Progenitor cell of endocrine pancreas (in vitro differentiated cells): Measurements from ENCODE around the gene ADGRD2. TPM values are rescaled to one million over a fixed set of nuclear protein-coding genes. Genes with fewer than 3 reads are reported as not detected.
A peak's percentile ranks its signal among the peaks of the same experiment; 100 is the strongest.

Source experiments
- DNase-seq: peaks from one replicate; pipeline ENCODE4 v3.0.0; 2021; ENCODE audit warnings: low spot score; ENCODE audit not compliant: unreplicated experiment
- H3K27ac Mint-ChIP-seq: 2 replicates; pipeline ENCODE4 v1.8.0; 2021; ENCODE audit warnings: mild to moderate bottlenecking, moderate library complexity, mixed read lengths
- H3K27me3 Mint-ChIP-seq: 2 replicates; pipeline ENCODE4 v1.8.0; 2021; ENCODE audit warnings: mixed read lengths
- H3K36me3 Mint-ChIP-seq: 2 replicates; pipeline ENCODE4 v1.8.0; 2022; ENCODE audit warnings: mixed read lengths; ENCODE audit not compliant: insufficient read depth
- H3K4me1 Mint-ChIP-seq: 2 replicates; pipeline ENCODE4 v1.8.0; 2021; ENCODE audit warnings: low read depth, mixed read lengths
- H3K4me3 Mint-ChIP-seq: 2 replicates; pipeline ENCODE4 v1.8.0; 2021; ENCODE audit warnings: low read depth, mild to moderate bottlenecking, moderate library complexity, mixed read lengths
- H3K9me3 Mint-ChIP-seq: 2 replicates; pipeline ENCODE4 v1.8.0; 2021; ENCODE audit warnings: low read depth, mixed read lengths
- total RNA-seq: library from RNA; stranded (reverse); gene quantifications from 2 replicates; pipeline ENCODE4 v1.2.1, GENCODE V29; 2021
- TF ChIP-seq, protein P1 (sequence below): fragments of 200-600 bp; sonication (generic); IDR thresholded peaks from one replicate; pipeline ENCODE4 v1.5.0; 2021; ENCODE audit warnings: antibody characterized with exemption, mild to moderate bottlenecking; ENCODE audit not compliant: unreplicated experiment

ADGRD2 gene
- total RNA-seq, 1 donor from 2014 or later: not detected

DNA sequence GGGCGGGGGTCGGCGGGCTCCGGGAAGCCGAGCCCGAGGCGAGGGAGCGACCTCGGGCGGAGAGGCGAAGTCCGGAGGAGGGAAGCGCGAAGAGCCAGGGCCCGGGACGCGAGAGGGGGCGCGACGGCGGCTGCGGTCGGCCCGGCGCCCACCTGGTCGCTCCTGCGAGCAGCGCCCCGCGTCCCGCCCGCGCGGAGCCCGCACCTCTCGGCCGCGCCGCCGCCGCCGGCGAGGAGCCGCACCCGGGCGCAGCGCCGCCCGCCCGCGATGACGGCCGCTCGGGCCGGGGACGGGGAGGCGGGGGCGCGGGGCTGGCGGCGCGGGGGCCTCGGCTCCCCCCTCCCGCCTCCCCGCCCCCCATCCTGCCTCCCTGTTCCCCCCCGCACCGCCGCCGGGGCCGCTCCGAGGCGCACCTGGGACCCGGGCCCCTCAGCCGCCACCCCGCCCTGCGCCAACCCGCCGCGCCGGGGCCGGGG lies 54.3 kb downstream of the ADGRD2 start:
- Mint-ChIP-seq H3K27ac (no peak overlapping the region), H3K4me3 (no peak overlapping the region), H3K27me3 (peaks cover 53% of the 10 kb centered on the region), H3K4me1 (peaks cover 3% of the 10 kb centered on the region), H3K36me3 (no peaks in the 10 kb centered on the region), H3K9me3 (no peaks in the 10 kb centered on the region)
- no peak for DNase-seq
- TF ChIP-seq, protein P1, sequence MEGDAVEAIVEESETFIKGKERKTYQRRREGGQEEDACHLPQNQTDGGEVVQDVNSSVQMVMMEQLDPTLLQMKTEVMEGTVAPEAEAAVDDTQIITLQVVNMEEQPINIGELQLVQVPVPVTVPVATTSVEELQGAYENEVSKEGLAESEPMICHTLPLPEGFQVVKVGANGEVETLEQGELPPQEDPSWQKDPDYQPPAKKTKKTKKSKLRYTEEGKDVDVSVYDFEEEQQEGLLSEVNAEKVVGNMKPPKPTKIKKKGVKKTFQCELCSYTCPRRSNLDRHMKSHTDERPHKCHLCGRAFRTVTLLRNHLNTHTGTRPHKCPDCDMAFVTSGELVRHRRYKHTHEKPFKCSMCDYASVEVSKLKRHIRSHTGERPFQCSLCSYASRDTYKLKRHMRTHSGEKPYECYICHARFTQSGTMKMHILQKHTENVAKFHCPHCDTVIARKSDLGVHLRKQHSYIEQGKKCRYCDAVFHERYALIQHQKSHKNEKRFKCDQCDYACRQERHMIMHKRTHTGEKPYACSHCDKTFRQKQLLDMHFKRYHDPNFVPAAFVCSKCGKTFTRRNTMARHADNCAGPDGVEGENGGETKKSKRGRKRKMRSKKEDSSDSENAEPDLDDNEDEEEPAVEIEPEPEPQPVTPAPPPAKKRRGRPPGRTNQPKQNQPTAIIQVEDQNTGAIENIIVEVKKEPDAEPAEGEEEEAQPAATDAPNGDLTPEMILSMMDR: no peak

DNA sequence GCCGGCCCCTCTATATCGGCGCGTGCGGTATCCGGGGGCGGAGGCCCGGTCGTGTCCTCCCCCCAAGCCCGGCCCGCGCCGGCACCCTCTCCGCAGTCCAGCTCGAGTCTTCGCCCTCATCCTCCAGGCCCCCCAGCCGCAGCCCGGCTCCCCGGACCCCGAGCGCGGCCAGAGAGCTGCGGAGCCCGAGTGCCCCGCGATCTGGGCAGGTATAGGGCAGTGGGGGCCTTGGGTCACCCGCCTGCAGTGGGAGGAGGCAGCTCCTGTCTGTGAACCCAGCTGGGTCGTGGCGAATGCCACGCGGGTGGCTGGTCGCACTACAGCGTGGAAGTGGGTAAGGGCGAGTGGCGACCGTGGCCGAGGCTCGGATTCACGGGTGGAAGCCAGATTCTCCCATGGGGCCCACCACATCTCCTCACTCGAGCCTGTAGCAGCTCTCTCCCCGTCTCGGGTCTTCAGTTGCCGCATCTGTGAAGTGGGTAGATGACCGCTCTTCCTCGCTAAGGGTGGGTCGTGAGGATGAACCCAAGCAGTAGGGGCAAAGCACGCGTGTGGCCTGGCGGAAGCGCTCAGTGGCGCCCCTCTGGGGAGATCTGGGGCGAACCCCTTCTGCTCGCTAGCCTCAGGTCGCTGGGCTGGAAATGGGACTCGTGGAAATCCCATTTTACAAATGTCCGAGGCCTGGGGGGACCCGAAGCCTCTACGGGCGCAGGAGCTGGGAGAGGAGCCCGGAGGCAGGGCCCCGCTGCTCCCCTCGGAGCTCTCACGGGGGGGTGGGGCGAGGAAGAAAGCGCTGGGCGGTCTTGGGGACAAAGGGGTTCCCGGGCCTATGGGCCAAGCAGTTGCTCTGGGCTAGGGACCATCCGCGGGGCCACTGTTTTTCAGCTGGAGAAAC lies 55.0 kb downstream of the ADGRD2 start:
- H3K9me3 Mint-ChIP-seq: no peaks in the 10 kb centered on the region
- H3K4me1 Mint-ChIP-seq: peaks cover 3% of the 10 kb centered on the region
- no peaks in the 10 kb centered on the region for H3K36me3 Mint-ChIP-seq
- DNase-seq: no peak
- H3K27me3 Mint-ChIP-seq: peaks cover 50% of the 10 kb centered on the region
- H3K4me3 Mint-ChIP-seq: peak overlapping the region; percentile 49
- H3K27ac Mint-ChIP-seq: no peak overlapping the region
- TF ChIP-seq, protein P1: peak; percentile 26

DNA sequence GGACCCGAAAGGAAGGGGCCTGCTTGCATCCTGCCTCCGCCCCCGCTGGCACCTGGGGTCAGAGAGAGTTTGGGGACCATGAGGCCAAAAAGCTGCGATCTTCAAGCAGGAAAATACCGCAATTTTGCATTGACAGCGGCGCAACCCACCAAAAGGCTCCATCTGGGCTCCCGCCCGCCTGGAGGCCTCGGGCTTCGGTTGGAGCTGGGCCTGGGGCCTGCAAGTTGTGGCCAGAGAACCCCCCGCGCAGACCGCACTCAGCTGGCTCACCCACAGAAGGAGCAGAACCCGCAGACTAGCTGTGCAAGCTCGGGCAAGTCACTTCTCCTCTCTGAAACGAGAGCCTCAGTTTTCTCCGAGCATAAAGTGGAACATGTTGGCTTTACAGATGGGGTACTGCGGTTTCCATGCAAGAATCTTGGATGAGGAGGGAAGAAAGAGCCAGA lies 55.7 kb downstream of the ADGRD2 start:
- TF ChIP-seq, protein P1: no peak
- no peak for DNase-seq
- H3K36me3 Mint-ChIP-seq: no peaks in the 10 kb centered on the region
- no peak overlapping the region for H3K27ac Mint-ChIP-seq
- H3K4me3 Mint-ChIP-seq: no peak overlapping the region
- H3K9me3 Mint-ChIP-seq: no peaks in the 10 kb centered on the region
- H3K4me1 Mint-ChIP-seq: peaks cover 3% of the 10 kb centered on the region
- peaks cover 46% of the 10 kb centered on the region for H3K27me3 Mint-ChIP-seq

DNA sequence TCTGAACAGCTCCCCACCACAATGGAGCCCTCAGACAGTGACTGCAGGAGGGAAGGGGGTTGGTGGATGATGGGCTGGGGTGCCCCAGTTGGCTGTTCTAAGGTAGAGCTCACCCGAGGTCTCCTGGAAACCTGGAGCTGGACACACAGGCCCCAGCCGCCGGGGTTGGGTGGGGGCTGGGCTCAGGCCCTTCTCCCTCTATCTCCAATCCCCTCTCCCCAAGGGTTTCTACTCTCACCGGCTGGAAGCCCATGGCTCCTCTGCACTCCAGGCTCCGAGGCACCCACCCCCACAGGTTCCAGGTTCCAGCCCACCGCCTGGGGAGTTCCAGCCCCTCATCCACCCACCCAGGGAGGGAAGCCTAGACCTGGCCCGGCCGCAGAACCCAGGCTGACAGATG lies 56.2 kb downstream of the ADGRD2 start:
- TF ChIP-seq, protein P1: no peak
- Mint-ChIP-seq H3K27me3 (peaks cover 40% of the 10 kb centered on the region), H3K9me3 (no peaks in the 10 kb centered on the region), H3K36me3 (no peaks in the 10 kb centered on the region), H3K4me1 (peaks cover 3% of the 10 kb centered on the region), H3K27ac (no peak overlapping the region), H3K4me3 (no peak overlapping the region)
- no peak for DNase-seq

DNA sequence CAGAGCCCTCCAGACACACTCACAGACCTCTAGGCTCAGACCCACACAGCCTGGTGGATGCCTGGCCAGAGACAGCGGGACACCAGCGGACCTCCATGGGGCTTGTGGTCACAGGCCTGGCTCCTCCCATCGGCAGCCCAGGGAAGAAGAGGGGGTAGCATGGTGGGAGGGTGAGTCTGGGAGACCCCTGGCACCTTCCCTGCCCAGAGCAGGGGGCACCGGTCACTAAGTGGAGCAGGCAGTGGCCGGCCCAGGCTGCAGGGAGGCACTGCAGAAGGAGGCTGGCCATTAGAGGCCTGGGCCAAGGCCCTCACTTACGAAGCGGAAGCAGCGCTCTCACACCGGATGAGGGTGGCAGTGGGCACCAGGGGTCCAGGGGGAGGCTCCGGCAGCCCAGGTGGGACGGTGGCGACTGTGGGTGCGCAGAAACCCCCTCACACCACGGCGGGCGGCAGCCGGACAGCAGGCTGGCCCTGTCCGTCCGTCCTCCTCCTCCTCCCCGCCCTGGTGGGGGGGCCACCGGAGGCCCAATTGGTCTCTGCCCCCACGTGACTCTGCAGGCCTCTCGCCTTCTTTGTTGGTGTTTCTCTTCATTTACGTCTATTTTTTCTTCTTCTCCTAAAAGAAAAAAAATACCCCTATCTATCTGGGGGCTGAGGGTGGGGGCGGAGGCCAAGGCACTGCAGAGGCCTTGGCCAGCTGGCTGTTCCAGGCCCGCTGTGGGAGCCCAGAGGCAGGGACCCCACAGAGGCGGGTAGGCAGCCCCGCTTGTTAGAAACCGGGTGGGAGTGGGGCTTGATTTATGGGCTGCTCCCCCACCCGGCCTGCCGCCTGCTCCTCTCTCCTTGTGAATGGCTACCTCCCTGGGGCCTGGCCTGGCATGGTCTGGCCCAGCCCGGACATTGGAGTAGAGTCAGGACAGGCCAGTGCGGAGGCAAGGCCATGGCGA lies 57.0 kb downstream of the ADGRD2 start, which contains the start of gene NR5A1:
Gene NR5A1, minus strand, starts transcription at position 469 of the 949 bp plus-strand sequence. CDS start 4,004 bp downstream, outside the sequence.
- Mint-ChIP-seq H3K27ac (no peak within 1 kb of the TSS), H3K27me3 (peaks cover 33% of the 10 kb centered on the region), H3K4me3 (no peak within 1 kb of the TSS), H3K9me3 (no peaks in the 10 kb centered on the region), H3K4me1 (peaks cover 10% of the 10 kb centered on the region), H3K36me3 (no peaks in the 10 kb centered on the region)
- DNase-seq: no peak
- TF ChIP-seq, protein P1: no peak
